GM18502 (cell line): ENCODE measurements around the gene SAMD3.
A peak's percentile ranks its signal among the peaks of the same experiment; 100 is the strongest.
"Not testable (repeated sequence)": the region's sequence is repeated elsewhere in the genome, so short reads cannot be mapped to it uniquely, and the experiment has no call there.

Source experiments
- ATAC-seq: cut with Tn5 transposase; IDR thresholded peaks from one replicate; pipeline ENCODE4 v1.9.1; 2021; ENCODE audit warnings: mild to moderate bottlenecking; ENCODE audit not compliant: unreplicated experiment, poor library complexity

SAMD3 gene, protein sequence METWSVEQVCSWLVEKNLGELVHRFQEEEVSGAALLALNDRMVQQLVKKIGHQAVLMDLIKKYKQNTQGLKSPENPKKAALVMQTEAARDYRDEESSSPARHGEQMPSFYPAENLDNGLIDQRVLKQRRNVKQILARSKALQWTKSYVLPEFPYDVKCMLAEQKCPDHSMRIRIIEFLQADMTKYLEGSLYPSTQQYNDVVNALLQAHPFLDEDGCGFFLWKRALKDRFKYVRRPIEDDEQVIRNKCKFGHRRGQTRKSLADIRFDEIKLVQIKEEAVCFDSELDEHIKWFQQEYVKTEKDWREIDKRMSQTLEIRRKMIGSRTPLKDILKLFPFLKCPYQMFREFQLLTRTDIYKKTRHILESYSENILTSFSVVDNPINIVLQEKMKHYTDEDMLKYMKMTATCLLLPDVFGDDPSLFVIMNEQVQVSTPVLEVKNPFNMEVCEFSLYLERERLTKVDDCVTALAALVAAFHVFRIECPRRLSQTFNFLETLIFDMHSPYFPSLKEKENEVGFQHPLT

DNA sequence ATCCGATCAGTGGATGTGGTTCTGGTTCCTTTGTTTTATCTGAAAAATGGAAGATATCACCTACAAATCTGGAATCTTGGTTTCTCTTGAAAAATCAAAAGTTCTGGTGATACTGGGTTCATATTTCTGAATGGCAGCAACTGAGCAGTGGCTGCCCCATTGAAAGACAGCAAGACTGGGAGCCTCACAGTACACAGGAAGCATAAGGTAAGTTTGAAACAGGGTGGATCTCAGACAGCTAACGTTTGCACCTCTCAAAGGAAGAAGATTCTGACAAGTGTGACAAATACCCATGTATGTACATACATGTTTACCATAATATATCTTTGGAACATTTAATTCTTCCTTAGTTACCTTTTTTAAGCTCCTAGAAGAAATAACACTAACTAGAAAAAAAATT is at the start of gene SAMD3:
Gene SAMD3, minus strand, starts transcription at position 177 of the 400 bp plus-strand sequence. CDS start 7,678 bp downstream, outside the sequence.
- no peak for ATAC-seq

DNA sequence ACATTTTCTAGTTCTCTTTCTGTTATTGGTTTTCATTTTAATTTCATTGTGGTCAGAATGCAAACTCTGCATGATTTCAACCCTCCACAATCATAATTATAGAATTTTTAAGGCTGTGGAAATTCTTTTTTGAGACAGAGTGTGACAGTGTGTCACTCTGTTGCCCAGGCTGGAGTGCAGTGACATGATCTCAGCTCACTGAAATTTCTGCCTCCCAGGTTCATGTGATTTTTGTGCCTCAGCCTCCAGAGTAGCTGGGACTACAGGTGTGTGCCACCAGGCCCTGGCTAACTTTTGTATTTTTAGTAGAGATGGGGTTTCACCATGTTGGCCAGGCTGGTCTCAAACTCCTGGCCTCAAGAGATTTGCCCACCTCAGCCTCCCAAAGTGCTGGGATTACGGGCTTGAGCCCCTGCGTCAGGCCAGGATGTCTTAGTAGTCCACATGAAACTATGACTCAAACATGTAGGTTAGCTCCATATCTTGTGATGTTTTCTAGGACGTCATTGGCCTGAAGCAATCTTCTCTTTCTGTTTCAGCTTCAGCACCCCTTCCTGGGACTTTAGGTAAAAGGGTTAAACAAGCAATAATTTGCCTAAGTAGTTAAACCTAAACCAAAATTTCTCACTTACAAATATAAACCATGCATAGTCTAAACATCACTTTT is 47.4 kb upstream of the SAMD3 start:
- peak; percentile 87 for ATAC-seq

DNA sequence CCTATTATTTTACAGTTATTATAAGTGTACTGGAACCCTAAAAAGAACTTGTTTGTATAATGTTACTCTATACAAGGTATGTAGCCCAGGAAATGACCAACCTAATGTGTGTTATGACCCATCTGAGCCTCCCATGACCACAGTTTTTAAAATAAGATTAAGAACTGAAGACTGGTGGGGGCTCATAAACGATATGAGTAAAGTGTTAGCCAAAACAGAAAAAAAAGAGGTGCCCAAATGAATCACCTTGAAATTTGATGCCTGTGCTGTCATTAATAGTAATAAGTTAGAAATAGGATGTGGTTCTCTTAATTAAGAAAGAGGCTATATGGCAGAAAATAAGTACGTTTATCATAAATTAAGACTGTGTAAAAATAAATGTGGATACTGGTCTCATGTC is 42.8 kb upstream of the SAMD3 start:
- not testable (repeated sequence) for ATAC-seq

DNA sequence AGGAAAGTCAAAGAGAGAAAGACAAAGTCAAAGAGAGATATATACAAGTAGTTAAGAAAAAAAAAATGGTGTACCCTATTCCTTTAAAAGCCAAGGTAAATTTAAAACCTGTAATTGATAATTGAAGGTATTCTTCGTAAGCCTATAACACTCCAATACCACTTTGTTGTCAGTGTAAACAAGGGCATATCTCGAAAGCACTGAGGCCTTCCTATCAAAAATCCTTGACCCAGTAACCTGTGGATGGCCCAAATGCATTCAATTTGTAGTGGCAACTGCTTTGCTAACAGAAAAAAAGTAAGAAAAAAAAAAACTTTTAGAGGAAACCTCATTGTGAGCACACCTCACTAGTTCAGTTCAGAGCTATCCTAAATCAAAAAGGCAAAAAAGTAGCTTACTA is 39.3 kb upstream of the SAMD3 start:
- no peak for ATAC-seq

DNA sequence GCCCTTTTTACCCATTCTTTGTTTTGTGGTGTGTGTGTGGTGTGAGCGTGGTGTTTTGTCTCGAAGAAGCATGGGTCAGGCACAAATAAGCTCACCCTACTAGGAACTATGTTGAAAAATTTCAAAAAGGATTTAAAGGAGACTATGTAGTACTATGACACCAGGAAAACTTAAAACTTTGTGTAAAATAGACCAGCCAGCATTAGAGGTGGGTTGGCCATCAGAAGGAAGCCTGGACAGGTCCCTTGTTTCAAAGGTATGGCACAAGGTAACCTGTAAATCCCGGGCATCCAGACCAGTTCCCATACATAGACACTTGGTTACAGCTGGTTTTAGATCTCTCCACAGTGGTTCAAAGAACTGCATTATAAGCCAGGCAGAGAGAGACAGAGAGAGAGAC is 38.8 kb upstream of the SAMD3 start:
- not testable (repeated sequence) for ATAC-seq

DNA sequence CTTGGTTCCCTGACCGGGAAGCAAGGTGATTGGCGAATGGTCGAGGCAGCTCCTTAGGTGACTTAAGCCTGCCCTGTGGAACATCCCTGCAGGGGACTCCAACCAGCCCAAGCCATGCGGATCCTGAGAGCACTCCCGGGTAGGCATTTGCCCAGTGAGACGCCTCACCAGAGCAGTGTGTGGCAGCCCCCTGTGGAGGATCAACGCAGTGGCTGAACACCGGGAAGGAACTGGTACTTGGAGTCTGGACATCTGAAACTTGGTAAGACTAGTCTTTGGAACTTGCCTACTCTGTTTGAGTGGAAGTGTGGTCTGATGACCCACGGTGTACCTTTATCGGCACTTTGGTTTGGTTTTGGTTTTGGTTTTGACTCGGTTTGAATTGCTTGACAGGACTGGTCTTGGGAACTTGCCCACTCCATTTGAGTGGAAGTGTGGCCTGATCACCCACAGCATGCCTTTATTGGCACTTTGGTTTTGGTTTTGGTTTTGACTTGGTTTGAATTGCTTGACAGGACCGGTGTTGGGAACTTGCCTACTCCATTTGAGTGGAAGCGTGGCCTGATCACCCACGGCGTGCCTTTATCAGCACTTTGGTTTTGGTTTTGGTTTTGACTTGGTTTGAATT is 38.0 kb upstream of the SAMD3 start:
- peak; percentile 39 for ATAC-seq

DNA sequence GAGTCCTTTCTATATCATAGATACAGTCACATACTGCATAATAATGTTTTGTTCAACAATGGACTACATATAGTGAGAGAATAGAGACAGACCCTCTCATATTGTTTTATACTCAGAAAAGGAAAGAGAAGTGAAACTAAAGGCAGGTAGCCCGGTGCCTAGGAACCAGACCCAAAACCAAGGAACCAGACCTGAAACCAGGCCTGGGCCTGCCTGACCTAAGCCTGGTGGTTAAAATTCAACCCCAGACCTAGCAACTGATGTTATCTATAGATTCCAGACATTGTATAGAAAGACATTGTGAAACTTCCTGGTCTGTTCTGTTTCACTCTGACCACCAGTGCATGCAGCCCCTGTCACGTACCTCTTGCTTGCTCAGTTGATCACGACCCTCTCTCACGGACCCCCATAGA is 37.3 kb upstream of the SAMD3 start:
- peak; percentile 75 for ATAC-seq

DNA sequence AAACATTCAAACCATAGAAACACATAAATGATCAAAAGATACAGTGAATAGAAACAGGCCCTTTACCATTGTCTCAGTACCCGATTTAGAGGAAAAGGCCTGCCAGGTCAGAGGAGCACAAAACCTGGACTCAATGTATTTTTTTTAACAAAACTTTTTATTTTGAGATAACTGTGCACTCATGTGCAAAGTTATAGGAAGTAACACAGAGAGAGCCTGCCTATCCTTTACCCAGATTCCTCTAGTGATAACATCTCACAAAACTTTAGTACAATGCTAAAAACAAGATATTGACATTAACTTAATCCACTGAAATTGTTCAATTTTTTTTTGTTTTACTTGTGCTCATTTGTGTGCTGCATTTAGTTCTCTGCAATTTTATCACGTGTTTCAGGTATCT is 36.8 kb upstream of the SAMD3 start:
- ATAC-seq: peak; percentile 39

DNA sequence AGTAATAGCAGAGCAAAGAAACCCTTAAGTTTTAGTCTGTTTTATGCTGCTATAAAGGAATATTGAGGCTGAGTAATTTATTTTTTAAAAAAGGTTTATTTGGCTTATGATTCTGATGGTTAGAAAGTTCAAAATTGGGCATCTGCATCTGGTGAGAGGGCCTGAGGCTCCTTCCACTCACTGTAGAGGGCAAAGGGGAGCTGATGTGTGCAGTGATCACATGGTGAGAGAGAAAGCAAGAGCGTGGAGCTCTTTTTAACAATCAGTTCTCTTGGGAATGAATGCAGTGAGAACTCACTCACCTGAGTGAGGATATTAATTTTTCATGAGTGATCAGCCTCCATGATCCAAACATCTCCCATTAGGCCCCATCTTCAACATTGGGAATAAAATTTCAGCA is 36.4 kb upstream of the SAMD3 start:
- peak; percentile 32 for ATAC-seq

DNA sequence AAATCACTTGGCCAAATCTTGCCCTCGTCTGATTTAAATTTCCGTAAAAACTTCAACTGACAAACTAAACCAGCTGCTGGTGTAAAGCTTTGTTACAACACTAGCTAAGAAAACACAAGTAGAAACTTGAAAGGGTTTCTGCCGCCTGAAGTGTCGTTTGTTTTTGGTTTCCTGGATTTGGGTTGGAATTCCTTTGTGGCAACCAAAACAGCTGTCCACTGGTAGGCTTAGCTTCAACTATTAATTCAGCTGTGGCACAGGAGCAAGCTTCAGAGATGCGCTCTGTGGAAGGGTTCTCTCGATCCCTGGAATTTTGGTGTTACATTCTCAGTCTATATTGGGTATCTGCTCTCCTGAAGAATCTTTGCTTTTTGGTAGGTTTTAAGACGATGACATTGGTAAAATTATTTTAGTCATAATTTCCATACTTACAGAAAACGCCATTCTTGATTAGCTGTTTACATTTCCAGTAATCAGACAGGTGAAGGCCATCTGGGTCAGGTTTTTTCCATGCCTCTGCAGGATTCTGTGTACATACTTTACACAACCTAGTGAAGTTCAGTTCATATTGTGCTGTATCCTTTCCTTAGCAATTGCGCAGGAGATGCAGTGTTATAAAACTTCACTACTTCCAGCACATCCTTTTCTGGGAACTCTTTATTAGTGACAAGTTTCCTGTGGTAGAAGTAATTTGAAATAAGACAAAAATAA is 29.9 kb upstream of the SAMD3 start:
- no peak for ATAC-seq

DNA sequence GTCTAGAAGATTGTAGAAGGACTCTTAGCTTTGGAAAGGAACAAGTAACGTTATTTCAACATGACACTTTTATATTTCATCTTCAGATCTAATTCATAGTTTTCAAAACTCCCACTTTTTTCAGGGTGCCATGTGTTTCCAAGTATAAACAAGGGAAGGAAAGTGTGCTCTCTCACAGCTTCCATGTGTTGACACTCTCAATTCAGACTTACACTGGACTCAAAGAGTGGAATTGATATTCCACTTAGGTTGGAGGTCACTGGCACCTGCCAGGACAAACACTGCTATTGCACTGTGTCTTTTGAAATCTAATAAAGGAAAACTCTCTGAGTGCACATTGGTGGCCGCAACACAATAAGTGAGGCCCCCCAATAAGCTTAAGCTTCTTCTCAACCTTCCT is 22.5 kb upstream of the SAMD3 start:
- ATAC-seq: no peak

DNA sequence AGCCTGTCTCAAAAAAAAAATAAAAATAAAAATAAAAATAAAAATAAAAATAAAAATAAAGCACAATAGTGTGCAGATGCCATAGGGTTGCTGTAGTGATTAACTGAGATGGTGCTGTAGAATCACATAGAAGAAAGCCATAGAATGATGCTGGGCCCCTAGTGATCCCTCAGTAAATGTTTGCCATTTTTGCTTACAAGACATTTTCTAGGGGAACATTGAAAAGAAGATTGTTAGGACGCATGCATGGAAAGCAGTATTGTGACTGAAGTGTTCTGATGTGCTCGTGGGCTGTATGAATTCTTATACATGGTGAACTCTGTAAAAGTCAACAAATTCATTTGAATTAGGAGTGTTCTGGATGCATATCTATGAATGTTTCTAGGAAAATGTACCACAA is 22.0 kb upstream of the SAMD3 start:
- no peak for ATAC-seq

DNA sequence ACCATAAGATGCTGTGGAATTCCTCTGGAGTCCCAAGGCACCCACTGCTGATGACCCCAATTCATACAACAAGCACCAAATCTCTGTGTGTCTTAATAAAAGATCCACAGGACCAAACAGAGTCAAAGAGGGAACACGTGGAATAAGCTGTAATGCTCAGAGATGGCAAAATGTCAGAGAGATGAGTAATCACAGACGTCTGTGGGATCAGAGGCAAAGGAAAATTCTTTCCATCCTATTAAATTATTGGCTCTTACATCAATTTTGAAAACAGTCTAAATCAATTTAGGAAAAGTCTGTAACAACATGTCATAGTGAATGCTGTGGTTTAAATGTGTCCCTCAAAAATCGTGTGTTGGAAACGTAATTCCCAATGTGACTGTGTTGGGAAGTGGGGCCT is 17.5 kb upstream of the SAMD3 start:
- ATAC-seq: no peak

DNA sequence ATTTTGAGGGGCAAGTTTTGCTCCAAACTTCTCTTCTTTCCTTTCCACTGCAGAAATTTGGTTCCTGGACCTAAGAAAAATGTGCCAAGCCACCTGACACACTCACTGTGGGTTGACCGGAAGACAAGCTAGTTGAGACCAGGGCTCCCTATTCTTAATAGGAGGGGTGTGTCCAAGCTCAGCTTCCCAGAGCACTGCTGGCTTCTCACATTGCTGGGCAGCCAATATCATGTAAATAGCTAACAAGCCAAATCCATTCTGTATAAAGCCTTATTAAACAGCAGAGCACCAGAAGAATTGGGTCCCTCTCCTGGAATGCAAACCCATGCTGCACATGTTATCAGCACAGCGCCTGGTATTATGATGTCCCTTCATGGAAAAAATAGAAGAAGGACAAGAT is 17.0 kb upstream of the SAMD3 start:
- ATAC-seq: no peak

DNA sequence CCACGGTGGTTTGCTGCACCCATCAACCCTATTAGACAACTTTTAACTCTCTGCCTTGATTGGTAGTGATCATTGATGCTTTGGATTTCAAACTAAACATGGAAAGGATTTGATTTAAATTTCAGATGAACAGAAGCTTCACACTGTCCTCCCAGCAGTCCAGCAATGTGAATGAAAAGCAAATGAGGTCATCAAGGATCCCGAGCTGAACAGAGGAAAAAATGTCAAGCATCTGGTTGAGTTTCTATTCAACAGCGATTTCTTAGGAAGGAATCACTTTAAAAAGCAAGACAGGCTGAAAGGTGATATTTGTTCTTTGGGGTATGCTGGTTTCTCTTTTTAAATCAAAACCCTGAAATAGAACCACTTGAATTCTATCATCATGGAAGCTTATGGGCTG is 10.6 kb upstream of the SAMD3 start:
- no peak for ATAC-seq

DNA sequence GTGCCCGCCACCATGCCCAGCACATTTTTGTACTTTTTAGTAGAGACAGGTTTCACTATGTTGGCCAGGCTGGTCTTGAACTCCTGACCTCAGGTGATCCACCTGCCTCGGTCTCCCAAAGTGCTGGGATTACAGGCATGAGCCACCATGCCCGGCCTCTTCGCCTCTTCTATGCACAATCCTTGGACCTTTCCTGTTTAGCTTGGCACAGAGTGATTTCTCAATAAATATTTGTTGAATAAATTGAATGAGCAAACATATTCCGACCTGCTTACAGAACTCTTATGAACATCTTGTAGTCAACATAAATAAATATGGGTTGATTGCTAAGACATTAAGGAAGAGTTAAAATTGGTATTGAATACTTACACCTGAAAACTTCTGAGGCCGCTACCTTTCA is 7.8 kb upstream of the SAMD3 start:
- ATAC-seq: not testable (repeated sequence)

DNA sequence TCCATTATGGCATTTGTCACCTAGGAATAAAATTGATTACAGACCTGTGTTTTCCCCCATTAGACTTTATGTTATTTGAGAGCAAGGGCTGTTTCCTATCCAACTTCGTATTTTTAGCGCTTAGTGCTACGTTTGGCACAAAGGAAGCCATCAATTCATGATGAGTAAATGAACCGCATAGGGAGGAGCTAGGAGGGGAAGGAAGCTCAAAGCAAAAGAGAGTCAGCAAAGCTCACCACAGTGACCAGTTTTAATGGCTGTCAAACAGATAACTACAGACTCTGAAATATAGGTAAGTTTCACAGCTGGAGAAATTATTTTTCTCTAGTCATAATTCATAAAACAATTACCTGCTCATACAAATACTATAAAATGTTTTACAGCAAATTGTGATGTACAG is 6.9 kb upstream of the SAMD3 start:
- ATAC-seq: no peak

DNA sequence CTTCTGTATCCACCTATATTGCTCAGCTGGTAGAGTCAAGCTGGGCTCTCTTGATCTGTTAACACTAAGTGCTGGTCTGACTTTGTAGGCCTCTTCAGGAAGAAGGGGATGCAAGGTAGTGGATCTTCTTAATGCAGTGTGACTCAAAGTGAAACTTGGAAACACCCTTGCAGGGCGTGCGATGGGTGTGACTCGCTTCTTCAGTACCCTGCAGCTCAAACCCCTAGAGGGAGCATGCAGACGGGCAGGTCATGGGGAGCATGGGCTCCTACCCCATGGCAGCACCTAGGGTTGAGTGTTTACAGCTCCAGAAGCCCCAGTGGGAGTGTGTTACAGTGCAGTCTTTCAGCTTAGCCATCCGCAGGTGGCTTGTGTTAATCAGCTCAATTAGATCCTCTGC is 757 bp upstream of the SAMD3 start:
- peak; percentile 99 for ATAC-seq

DNA sequence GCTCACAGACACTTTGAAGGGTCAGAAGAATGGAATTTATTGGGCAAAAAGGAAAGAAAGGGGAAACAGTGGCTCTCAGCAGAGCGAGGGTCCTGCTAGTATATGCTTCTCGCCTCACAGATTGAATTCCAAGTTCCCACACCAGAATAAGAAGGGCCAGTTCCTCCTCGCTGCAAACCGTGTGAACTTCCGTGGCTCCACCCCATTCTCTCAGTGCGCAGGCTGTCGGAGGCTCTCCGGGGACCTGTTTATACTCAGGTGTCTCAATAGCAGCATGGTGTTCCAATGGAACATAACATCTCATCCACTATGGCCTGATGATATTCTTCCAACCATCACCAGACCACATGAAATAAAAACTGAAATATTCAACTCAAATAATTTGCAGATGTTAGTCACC is 4.6 kb downstream of the SAMD3 start:
- ATAC-seq: no peak

DNA sequence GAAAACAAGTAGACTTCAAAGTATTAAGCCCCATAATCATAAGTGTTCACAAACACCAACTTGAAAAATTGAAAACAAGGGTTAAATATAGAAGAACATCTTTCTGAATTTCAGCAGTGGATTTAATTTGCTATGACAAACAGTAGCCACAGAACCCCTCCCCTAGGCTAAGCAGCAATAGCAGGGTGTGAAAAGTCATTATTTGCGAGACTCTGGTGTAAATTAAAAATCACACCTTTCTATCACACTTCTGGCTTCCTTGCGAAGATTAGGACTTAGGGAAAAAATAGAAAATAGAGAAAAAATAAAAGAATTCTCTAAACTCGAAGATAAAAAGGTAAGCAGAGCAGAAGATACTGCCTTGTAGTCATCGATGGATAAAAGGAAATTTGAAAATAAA is 6.1 kb downstream of the SAMD3 start:
- ATAC-seq: no peak

DNA sequence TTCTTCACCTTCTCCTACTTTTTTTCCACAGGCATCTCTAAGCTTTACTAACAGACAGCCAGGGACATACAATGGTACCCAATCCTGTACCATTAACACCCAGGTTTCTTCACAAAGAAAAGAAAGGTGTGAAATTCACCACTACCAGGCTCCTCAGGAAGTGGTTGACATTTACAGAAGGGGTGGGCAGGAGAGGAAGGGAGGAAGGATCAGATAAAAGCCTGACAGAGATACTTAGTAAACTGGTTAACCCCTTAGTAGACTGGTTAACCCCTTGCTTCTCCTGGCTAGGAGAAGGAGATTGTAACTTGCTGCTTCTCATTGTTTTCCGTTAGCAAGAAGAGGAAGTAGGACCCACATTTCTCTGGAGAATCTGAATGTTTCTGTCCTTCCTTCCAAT is 7.2 kb downstream of the SAMD3 start:
- peak; percentile 36 for ATAC-seq
